Nucleus accumbens (tissue), 56 donors: ENCODE measurements around the gene BRMS1L.
"Not testable (repeated sequence)": the region's sequence is repeated elsewhere in the genome, so short reads cannot be mapped to it uniquely, and the experiment has no call there.

Experiments used
- DNase-seq, 56 donors: peaks; one replicate each; lab custom pipeline; 2025; lab: John Stamatoyannopoulos, UW

The BRMS1L gene, protein sequence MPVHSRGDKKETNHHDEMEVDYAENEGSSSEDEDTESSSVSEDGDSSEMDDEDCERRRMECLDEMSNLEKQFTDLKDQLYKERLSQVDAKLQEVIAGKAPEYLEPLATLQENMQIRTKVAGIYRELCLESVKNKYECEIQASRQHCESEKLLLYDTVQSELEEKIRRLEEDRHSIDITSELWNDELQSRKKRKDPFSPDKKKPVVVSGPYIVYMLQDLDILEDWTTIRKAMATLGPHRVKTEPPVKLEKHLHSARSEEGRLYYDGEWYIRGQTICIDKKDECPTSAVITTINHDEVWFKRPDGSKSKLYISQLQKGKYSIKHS

DNA sequence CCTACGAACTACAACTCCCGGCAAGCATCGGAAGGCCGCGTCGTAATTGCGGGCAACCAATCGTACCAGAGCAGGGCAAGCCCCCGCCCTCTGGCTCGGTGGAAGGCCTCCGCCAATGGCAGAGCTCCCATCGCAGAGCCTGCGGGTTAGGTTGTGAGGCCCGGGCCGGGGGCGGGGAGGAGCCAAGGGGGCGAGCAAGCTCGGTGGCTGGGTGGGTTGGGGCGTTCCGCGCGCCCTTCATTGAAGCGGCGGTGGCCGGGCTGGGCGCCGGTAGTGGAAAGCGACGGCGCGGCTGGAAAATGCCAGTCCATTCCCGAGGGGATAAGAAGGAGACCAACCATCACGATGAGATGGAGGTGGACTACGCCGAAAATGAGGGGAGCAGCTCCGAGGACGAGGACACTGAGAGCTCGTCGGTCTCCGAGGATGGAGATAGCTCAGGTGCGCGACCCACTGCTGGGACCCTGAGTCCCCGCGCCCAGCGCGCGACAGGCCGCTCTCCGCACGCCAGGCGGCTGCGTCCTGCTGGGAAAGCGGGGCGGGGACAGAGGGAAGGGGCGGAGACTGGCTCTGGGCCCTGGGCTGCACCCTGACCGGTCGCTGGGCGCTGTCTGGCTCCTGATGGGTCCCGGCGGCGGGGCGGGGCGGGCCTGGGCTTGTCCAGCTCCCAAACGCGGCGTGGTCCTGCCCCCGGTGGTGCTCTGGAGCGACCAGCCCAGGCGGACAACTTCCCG lies at the start of gene BRMS1L:
BRMS1L (plus strand) TSS at position 121 of the 734 bp plus-strand sequence; CDS start at position 300, 179 bp downstream.
- DNase-seq = peak; percentile 80 to 99 (median 97)

DNA sequence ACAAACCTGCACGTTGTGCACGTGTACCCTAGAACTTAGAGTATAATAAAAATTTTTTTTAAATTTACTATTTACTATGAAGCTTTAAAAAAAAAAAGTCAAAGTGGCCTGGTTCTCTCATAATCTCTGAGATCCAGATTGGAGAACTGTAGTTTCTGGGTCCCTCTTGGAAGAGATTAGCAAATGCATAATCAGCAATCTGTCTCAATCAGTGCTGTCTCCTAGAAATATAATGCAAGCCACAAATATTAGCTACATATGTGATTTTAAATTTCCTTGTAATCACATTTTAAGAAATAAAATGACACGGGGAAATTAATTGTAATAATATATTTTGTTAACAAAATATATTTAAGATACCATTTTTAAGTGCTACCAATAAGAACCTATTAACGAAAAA lies 49.3 kb upstream of the BRMS1L start:
- no peak for DNase-seq

DNA sequence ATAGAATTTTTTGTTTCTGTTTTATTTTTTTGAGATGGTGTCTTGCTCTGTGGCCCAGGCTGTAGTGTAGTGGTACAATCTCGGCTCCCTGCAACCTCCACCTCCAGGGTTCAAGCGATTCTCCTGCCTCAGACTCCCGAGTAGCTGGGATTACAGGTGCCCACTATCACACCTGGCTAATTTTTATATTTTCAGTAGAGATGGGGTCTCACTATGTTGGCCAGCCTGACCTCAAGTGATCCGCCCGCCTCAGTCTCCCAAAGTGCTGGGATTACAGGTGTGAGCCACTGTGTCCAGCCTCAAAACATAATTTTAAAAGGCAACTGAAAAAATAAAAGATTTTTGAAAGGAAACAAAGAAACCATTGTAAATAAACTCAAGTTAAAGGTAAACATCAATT lies 48.6 kb upstream of the BRMS1L start:
- DNase-seq = not testable (repeated sequence)

DNA sequence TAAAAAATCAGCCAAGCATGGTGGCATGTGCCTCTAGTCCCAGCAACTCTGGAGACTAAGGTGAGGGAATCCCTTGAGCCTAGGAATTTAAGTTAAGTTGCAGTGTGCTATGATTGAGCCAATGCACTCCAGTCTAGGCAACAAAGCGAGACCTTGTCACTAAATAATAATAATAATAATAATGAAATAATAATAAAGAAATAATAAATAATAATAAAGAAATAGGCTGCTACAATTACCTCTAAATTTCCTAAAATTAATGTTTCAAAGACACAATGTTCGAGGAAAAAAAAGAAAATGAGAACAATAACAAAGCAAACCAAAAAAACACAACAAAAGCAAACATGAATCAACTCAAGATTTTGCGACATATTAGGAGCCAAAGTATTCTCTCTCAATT lies 46.8 kb upstream of the BRMS1L start:
- no peak for DNase-seq

DNA sequence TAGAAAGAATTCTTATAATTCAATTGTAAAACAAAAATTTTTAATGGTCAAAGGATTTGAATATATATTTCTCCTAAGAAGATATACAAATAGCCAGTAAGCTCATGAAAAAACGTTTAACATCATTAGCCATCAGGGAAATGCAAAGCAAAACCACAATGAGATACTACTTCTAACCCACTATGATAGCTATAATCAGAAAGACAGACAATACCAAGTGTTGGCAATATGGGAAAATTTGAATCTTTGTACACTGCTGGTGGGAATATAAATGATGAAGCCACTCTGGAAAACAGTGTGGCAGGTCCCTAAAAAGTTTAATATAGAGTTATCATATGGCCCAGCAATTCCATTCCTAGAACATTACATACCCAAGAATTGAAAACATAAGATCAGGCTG lies 42.4 kb upstream of the BRMS1L start:
- no peak for DNase-seq

DNA sequence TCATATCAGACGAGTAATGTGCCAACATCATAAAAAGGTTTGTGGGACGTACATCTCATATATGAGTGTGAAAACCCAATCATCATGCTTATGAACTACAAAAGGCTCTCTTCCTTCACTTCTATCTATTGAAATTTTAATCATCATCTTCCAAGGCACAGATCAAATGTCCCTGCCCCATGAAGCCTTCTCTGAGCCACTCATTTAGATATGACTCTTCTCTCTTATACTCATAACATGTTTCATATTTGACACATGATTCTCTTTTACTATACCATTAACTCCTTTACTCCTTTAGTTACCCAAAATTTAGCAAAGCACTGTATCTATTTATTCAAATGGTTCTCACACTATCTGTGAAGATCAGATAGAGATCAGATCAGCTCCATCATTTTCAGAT lies 39.3 kb upstream of the BRMS1L start:
- DNase-seq = no peak

DNA sequence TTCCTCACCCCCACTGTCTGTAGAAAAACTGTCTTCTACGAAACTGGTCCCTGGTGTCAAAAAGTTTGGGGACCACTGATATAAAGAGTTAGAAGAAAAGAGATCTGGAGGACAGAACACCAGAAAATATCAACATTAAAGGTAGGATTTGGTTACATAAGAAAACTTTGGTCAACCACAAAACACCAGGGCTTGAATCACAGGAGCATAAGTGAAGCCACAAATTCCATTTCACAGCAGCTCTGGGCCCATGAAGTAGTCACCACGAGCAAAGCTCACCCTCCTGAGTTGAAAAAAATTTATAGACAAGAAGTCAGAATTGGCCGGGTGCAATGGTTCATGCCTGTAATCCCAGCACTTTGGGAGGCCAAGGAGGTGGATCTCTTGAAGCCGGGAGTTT lies 36.5 kb upstream of the BRMS1L start:
- DNase-seq = no peak

DNA sequence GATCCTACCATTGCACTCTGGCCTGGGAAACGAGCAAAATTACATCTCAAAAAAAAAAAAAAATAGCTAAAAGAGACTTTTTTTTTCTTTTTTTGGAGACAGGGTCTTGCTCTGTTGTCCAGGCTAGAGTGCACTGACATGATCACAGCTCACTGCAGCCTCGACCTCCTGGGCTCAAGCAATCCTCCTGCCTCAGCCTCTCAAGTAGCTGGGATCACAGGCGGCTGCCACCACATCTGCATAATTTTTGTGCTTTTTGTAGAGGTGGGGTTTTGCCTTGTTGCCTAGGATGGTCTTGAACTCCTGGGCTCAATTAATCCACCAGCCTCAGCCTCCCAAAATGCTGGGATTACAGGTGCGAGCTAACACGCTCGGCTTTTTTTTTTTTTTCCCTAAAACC lies 28.3 kb upstream of the BRMS1L start:
- DNase-seq = no peak

DNA sequence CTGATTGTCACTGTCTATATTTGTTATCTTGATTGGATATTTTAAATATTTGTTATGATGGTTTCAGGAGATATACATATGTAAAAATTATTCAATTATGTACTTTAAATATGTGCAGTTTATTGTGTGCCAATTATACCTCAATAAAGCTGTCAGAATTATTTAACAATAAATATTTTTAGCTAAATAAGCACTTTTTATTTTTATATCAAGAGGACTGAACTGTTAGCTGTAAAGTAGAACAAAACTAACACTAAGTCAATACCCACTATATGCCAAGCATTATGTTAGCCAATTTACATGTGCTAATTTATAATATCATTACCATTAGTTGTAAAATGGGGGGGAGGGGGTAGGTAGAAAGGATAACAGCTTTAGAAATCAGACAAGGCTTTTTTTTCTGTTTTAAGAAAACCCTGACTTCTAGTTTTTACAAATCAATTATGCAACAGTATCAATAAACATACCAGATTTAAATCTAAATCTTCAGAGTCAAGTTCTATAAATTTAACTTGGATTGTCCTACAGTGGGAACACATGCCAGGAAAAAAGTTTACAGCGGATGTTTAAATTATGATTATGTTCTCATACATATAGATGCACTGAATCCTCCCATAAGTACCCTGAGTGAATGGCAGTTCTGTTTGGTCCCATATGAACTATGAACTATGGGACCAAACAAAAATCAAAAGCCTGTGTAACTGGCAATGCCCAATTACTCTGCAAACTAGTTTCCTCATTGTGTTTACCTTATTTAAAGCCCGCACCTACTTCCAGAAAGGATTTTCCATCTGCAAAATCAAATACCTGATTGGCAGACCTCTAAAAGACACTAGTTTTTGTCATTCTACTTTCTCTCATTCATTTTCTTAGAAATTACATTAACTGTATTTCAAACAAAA lies 19.9 kb upstream of the BRMS1L start:
- no peak for DNase-seq

DNA sequence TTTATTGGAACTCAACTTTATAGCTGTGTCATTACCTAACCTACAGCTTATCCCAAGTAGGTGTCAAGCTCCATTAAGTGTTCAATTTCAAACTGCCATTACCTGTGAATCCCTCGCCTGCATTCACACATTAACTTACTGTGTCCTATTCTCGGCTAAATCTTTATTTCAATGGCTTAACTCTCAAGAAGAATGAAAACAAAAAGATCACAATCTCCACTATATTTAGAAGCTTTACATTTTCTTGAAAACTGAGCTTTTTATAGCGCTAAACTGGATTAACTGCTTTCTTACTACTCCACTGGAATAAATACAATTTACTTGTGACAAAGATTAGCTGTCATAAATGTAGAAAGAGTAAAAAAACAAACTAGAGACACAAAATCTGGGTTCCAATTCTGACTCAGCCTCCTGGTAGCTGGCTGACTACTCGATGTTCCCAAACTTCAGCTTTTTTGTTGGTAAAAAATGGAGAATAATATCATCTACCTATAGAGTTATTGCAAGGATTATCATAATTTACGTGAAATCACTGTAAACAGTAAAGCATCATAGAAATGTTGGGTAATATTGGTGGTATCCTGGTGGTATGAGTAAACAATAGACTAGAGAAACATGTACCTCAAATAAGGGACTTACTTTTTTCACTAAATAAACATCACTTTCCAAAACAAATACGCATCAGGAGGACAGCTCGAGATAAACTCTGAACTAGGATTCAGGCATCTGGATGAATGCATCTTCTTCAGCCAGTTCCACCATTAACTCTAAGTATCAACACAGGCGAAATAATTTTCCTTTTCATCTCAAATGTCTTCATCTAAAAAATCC lies 18.8 kb upstream of the BRMS1L start:
- no peak for DNase-seq

DNA sequence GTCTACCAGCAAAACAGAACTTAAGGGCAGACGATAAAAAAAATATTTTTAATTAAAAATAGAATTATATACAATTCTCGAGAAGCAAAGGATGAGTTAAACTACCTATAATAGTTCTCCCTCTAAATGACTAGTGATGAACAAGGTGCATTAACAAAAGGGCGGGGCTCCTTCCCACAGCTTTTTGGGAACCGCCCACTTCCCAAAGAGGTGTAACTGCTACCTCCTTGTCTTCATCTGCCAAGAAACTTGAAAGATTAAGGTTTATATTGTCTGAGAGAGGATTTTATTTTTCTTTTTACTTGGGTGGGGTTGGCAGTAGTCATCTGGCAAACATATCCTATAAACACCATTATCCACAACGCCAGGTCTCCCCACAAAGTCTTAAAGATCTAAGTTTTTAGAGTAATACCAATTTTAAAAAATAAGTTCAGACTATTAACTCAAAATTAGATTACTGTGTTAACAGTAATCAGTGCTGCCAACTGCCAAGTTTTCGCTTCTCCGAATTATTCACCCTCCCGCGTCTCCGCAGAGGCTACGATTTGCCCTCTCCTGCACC lies 18.0 kb upstream of the BRMS1L start:
- peak in 18 of 56 donors; percentile 3 to 58 (median 26) for DNase-seq

DNA sequence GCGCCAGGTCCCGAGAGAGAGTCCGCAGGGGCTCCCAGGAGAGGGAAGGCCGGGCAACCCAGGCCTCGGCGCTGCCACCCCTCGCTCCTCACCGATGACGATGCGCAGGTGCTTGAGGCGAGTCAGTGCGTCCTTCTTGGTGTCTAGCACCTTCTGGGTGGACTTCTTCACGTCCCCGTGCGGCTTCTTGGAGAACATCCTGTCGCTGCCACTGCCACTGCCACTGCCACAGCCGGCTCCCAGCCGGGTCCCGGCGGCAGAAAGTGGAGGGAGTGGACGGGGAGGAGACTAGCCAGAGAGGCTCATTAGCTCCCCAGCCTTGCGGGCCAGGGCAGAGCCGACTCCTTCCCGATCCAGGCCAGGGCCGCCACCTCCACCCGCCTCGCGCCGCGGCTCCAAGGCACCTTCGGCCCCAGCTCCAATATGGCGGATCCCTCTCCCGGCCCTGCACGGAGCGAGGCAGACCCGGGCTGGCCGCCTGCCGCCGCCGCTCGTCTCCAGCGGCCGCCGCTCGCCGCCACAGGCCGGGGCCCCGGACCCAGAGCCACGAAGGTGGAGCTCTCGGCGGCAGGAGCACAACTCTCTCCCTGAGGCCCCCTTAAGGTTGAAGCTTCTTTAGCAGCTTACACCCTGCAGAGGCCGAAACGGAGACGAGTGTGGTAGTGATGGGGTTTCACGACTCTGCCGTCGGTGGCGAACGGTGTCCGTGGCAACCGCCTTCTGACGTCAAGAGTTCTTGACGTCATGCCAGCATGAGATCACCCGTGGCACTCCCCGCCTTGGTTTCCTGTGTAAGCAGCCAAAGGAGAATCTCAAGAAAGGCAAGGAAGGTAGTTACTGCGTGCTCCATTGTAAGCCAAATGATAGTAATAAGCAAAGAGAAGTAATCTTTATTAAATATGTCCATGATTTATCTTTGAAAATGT lies 17.2 kb upstream of the BRMS1L start, which contains the start of gene RALGAPA1:
RALGAPA1 (minus strand) TSS at position 658 of the 926 bp plus-strand sequence; CDS start at position 198, 460 bp downstream.
- peak; percentile 51 to 96 (median 84) for DNase-seq

DNA sequence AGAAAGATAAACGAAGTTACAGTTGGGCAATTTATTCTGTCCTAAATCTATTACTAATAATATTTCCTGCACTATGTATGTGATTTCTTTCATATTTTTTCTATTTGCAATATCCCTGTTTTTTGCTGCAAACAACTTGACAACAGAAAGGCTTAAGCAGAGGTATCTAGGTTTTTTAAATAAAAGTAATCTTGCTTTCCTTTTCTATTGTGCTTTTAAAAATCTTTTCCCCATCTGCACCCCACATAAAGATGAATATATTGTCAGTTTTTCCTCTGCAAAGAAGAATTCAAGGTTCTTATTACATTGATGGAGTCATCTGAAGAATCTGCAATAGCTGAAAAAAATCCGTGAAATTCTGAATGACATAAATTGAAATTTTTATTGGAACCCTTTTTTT lies 16.5 kb upstream of the BRMS1L start:
- DNase-seq = no peak

DNA sequence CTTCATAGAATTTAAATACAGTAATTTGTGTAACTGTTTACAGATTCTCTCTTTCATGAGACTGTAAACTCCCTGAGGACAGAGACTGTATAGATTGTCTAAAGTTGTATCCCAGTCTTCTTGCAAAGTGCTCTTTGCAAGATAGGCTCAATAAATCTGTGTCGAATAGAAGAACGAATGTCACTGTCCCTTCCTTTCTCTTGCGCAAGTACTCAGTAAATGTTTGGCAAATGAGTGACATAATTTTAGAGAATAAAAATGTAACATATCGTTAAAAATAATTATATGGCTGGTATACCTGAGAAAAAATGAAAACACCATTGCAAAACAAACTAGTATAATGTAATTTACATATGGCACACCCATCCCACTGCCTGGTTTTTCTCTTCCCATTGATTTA lies 15.2 kb upstream of the BRMS1L start:
- no peak for DNase-seq

DNA sequence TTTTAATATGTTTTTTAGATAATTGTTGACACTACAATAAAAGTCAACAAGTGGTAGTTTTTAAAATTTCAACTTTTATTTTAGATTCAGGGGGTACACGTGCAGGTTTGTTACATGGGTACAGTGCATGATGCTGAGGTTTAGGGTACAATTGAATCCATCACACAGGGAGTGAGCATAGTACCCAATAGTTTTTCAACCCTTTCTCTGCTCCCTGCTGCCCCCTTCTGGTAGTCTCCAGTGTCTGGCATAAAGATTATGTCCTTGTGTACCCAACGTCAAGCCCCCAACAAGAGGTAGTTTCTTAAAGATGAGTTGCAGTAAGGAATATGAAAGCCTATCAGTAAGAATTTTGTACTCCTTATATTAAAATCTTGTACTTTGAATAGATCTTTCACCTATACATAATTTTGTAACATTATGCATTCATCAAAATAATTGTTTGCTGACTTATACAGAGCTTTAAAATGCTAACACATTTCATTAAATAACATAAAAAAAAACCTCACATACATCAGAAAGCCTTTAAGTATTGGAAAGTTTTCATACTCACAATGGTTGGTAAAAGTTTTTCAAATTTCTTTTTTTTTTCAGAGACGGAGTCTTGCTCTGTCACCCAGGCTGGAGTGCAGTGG lies 11.7 kb upstream of the BRMS1L start:
- peak in 32 of 56 donors; percentile 1 to 67 (median 20) for DNase-seq

DNA sequence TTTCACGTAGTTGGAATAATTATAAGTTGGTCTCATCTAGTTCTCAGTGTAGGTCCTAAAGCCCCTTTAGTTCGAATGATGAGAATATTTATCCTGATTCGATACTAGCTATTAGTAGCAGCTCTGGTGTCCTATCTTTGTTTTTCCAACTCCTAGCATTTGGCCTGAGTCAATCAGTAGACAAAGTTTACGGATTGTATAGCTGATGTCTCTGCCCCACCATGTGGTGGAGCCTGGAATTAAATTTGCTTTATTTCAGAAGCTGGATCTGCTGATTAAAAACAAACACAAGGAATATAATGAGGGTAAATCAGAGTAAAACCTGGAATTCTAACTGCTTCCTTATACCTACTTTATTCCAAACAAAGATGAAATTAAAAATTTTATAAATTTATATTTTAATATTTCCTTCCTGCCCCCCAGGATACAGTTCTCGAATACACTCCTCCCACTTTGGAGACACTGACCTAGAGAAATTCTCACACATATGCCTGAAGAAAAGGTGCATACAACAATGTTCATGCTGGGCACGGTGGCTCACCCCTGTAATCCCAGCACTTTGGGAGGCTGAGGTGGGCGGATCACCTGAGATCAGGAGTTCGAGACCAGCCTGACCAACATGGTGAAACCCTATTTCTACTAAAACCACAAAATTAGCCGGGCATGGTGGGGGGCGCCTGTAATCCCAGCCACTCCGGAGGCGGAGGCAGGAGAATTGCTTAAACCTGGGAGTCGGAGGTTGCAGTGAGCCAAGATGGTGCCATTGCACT lies 7.6 kb upstream of the BRMS1L start:
- DNase-seq = peak in 14 of 56 donors; percentile 1 to 59 (median 14)
